WTC11 (cell line): ENCODE results near the gene RGS1. TPM values are rescaled to one million over a fixed set of nuclear protein-coding genes. Genes with fewer than 3 reads are reported as not detected.

Experiments used
- ATAC-seq: fragments of 200-7000 bp; cut with Tn5 transposase; 2 replicates; pipeline ENCODE4 v1.10.0; 2021; ENCODE audit warnings: mild to moderate bottlenecking, moderate library complexity
- CTCF ChIA-PET: fragments of 300-600 bp; sonication (Branson Sonifier 250); formaldehyde crosslinking; loops from one replicate; lab custom pipeline; 2021; ENCODE audit warnings: antibody characterized with exemption; lab: Charles Lee
- POLR2A ChIA-PET: fragments of 350-600 bp; sonication (Branson Sonifier 250); formaldehyde crosslinking; loops from one replicate; lab custom pipeline; 2021; ENCODE audit warnings: antibody characterized with exemption; lab: Charles Lee
- DNase-seq: peaks from one replicate; pipeline ENCODE4 v3.0.0; 2021; ENCODE audit warnings: low spot score
- H3K27ac Mint-ChIP-seq: 2 replicates; pipeline ENCODE4 v1.8.0; 2021; ENCODE audit warnings: mixed read lengths
- H3K27me3 Mint-ChIP-seq: 2 replicates; pipeline ENCODE4 v1.8.0; 2021; ENCODE audit warnings: low read depth, mild to moderate bottlenecking, moderate library complexity, mixed read lengths
- H3K36me3 Mint-ChIP-seq: 2 replicates; pipeline ENCODE4 v1.8.0; 2021; ENCODE audit warnings: mixed read lengths
- H3K4me1 Mint-ChIP-seq: 2 replicates; pipeline ENCODE4 v1.8.0; 2022; ENCODE audit warnings: mixed read lengths
- H3K4me3 Mint-ChIP-seq: 2 replicates; pipeline ENCODE4 v1.8.0; 2021; ENCODE audit warnings: mild to moderate bottlenecking, moderate library complexity, mixed read lengths
- H3K9me3 Mint-ChIP-seq: 2 replicates; pipeline ENCODE4 v1.8.0; 2021; ENCODE audit warnings: mixed read lengths
- ARID4B ChIP-seq: sonication (generic); formaldehyde crosslinking; IDR thresholded peaks from 2 replicates; pipeline ENCODE4 v1.8.0; 2023; ENCODE audit warnings: missing genetic modification reagents, mild to moderate bottlenecking, borderline replicate concordance
- ATF6 ChIP-seq: sonication (generic); formaldehyde crosslinking; IDR thresholded peaks from 2 replicates; pipeline ENCODE4 v1.8.1; 2023; ENCODE audit warnings: mild to moderate bottlenecking, missing genetic modification reagents
- EMX1 ChIP-seq: fragments of 250-450 bp; sonication (Bioruptor Pico); IDR thresholded peaks from 2 replicates; pipeline ENCODE4 v1.8.0; 2021; ENCODE audit warnings: mild to moderate bottlenecking
- ERG ChIP-seq: fragments of 250-450 bp; sonication (Bioruptor Pico); IDR thresholded peaks from 2 replicates; pipeline ENCODE4 v1.8.0; 2021; ENCODE audit warnings: mild to moderate bottlenecking
- ESRRA ChIP-seq: sonication (generic); formaldehyde crosslinking; IDR thresholded peaks from 2 replicates; pipeline ENCODE4 v1.8.1; 2022; ENCODE audit warnings: mild to moderate bottlenecking, missing genetic modification reagents, borderline replicate concordance
- FOXJ3 ChIP-seq: sonication (generic); formaldehyde crosslinking; IDR thresholded peaks from 2 replicates; pipeline ENCODE4 v1.9.0; 2021; ENCODE audit warnings: missing genetic modification reagents, mild to moderate bottlenecking, borderline replicate concordance
- HMGA2 ChIP-seq: fragments of 250-450 bp; sonication (Bioruptor Pico); IDR thresholded peaks from 2 replicates; pipeline ENCODE4 v1.4.0; 2021; ENCODE audit warnings: mild to moderate bottlenecking, moderate library complexity
- HMGXB4 ChIP-seq: sonication (generic); formaldehyde crosslinking; IDR thresholded peaks from 2 replicates; pipeline ENCODE4 v1.8.1; 2023; ENCODE audit warnings: mild to moderate bottlenecking, moderate library complexity, missing genetic modification reagents
- MXD4 ChIP-seq: fragments of 250-450 bp; sonication (Bioruptor Pico); IDR thresholded peaks from 2 replicates; pipeline ENCODE4 v1.8.0; 2021; ENCODE audit warnings: mild to moderate bottlenecking, moderate library complexity, borderline replicate concordance
- NFATC4 ChIP-seq: fragments of 250-450 bp; sonication (Bioruptor Pico); IDR thresholded peaks from 2 replicates; pipeline ENCODE4 v1.9.0; 2021; ENCODE audit warnings: mild to moderate bottlenecking
- NFE2L1 ChIP-seq: sonication (generic); formaldehyde crosslinking; IDR thresholded peaks from 2 replicates; pipeline ENCODE4 v1.8.1; 2023; ENCODE audit warnings: missing genetic modification reagents
- PRRX2 ChIP-seq: fragments of 250-450 bp; sonication (Bioruptor Pico); IDR thresholded peaks from 2 replicates; pipeline ENCODE4 v1.8.0; 2021; ENCODE audit warnings: mild to moderate bottlenecking
- RELA ChIP-seq: sonication (generic); formaldehyde crosslinking; IDR thresholded peaks from 2 replicates; pipeline ENCODE4 v1.8.1; 2022; ENCODE audit warnings: missing genetic modification reagents, mild to moderate bottlenecking, borderline replicate concordance
- RORB ChIP-seq: fragments of 250-450 bp; sonication (Bioruptor Pico); IDR thresholded peaks from 2 replicates; pipeline ENCODE4 v1.9.0; 2021; ENCODE audit warnings: mild to moderate bottlenecking
- ZNF121 ChIP-seq: sonication (generic); formaldehyde crosslinking; IDR thresholded peaks from 2 replicates; pipeline ENCODE4 v1.8.0; 2023; ENCODE audit warnings: missing genetic modification reagents
- ZNF138 ChIP-seq: sonication (generic); formaldehyde crosslinking; conservative IDR thresholded peaks from 2 replicates; pipeline ENCODE4 v1.8.1; 2022; ENCODE audit warnings: mild to moderate bottlenecking, moderate library complexity, missing genetic modification reagents
- total RNA-seq: library from RNA; stranded (reverse); gene quantifications from 3 replicates; pipeline ENCODE4 v1.2.3, GENCODE V29; 2021

Gene RGS1
- total RNA-seq, 1 experiment from 2014 or later: 0.22 TPM

GRCh38 chr1:192604979-192605620, 29.5 kb downstream of the RGS1 start (continued):
- TF ChIP-seq HMGXB4 (CRISPR knock-in tag): no peak
- no peak for TF ChIP-seq PRRX2 (CRISPR knock-in tag)

GRCh38 chr1:192608671-192609070, 33.1 kb downstream of the RGS1 start:
- H3K27me3 Mint-ChIP-seq: no peaks in the 10 kb centered on the region
- ChIA-PET POLR2A (no interaction called here), CTCF (no interaction called here)
- no peaks in the 10 kb centered on the region for H3K4me1 Mint-ChIP-seq
- no peak overlapping the region for H3K27ac Mint-ChIP-seq
- ATAC-seq: no peak
- DNase-seq: no peak
- H3K9me3 Mint-ChIP-seq: no peaks in the 10 kb centered on the region
- TF ChIP-seq ARID4B (CRISPR knock-in tag) (no peak), ESRRA (CRISPR knock-in tag) (no peak), ZNF121 (CRISPR knock-in tag) (no peak), MXD4 (CRISPR knock-in tag) (no peak), NFATC4 (CRISPR knock-in tag) (no peak), FOXJ3 (CRISPR knock-in tag) (no peak), RORB (CRISPR knock-in tag) (no peak), NFE2L1 (CRISPR knock-in tag) (no peak), ERG (CRISPR knock-in tag) (no peak), HMGA2 (CRISPR knock-in tag) (no peak), EMX1 (CRISPR knock-in tag) (no peak)
- no peak overlapping the region for H3K4me3 Mint-ChIP-seq
- H3K36me3 Mint-ChIP-seq: no peaks in the 10 kb centered on the region

- Mint-ChIP-seq H3K27me3 (no peaks in the 10 kb centered on the region), H3K27ac (no peak overlapping the region), H3K4me1 (no peaks in the 10 kb centered on the region), H3K9me3 (no peaks in the 10 kb centered on the region), H3K4me3 (no peak overlapping the region), H3K36me3 (no peaks in the 10 kb centered on the region)
- TF ChIP-seq ATF6 (no peak), RELA (CRISPR knock-in tag) (no peak), ZNF138 (CRISPR knock-in tag) (no peak)
- DNase-seq (no peak), ATAC-seq (no peak)
- POLR2A ChIA-PET: no interaction called here
- CTCF ChIA-PET: interaction anchor here (1.3 kb wide), 1 partner anchor 132 kb away, joined by 5 read pairs; no protein-coding TSS in a partner anchor
Measured at GRCh38 chr1:192609110-192610079, 33.8 kb downstream of the RGS1 start.
